Lung (tissue), 16 donors: Measurements from ENCODE around the gene GPR151. TPM values are rescaled to one million over a fixed set of nuclear protein-coding genes. Genes with fewer than 3 reads are reported as not detected.

Source experiments
- ATAC-seq: fragments of 200-7000 bp; cut with Tn5 transposase; one replicate; pipeline ENCODE4 v1.9.1; 2020; ENCODE audit warnings: moderate number of reproducible peaks; ENCODE audit not compliant: insufficient read depth, low FRiP score
- DNase-seq, 3 donors: peaks; one replicate each; pipeline ENCODE4 v3.0.0-alpha.2; 2013 to 2017
- H3K27ac ChIP-seq, 2 donors: one replicate each; pipeline ENCODE4 v1.5.1; 2013; ENCODE audit warnings: mild to moderate bottlenecking in 2 of 2, moderate library complexity in 2 of 2, control low read depth in 1 of 2, inconsistent platforms in 1 of 2, low read depth in 1 of 2, low read length in 1 of 2
- H3K27me3 ChIP-seq, 3 donors: one replicate each; pipeline ENCODE4 v1.5.1; 2013; ENCODE audit warnings: low read length in 2 of 3; ENCODE audit not compliant: control insufficient read depth in 3 of 3, insufficient read depth in 3 of 3
- H3K36me3 ChIP-seq, 4 donors: one replicate each; pipeline ENCODE4 v1.5.1; 2013; ENCODE audit warnings: low read length in 4 of 4, mild to moderate bottlenecking in 1 of 4, moderate library complexity in 1 of 4; ENCODE audit not compliant: control insufficient read depth in 4 of 4, insufficient read depth in 4 of 4
- H3K4me1 ChIP-seq, 5 donors: one replicate each; pipeline ENCODE4 v1.5.1; 2013; ENCODE audit warnings: low read length in 5 of 5, mild to moderate bottlenecking in 2 of 5, moderate library complexity in 1 of 5; ENCODE audit not compliant: control insufficient read depth in 5 of 5, insufficient read depth in 5 of 5
- H3K4me3 ChIP-seq: one replicate; pipeline ENCODE4 v1.5.1; 2013; ENCODE audit warnings: mild to moderate bottlenecking, control low read depth, moderate library complexity
- H3K9ac ChIP-seq, 2 donors: one replicate each; pipeline ENCODE4 v1.5.1; 2013; ENCODE audit warnings: low read length in 2 of 2, control low read depth in 1 of 2; ENCODE audit not compliant: insufficient read depth in 1 of 2
- H3K9me3 ChIP-seq, 4 donors: one replicate each; pipeline ENCODE4 v1.5.1; 2013; ENCODE audit warnings: low read length in 3 of 4, mild to moderate bottlenecking in 1 of 4, moderate library complexity in 1 of 4; ENCODE audit not compliant: control insufficient read depth in 4 of 4, insufficient read depth in 3 of 4
- WGBS, 2 donors: extraction: QIAGEN DNeasy Blood & Tissue Kit; methylation state at CpG; one replicate each; pipeline ENCODE4 v1.1.7; 2013; 5-methylcytosine and 5-hydroxymethylcytosine counted together
- long read RNA-seq, 5 donors: transcript quantifications; one replicate each; lab custom pipeline, GENCODE V29; 2026
- polyA plus RNA-seq, 2 donors: library from polyadenylated mRNA; stranded (reverse); fragments of 200-250 nt; gene quantifications; one replicate each; pipeline ENCODE4 v1.2.1, GENCODE V29; 2013
- total RNA-seq, 2 donors: library from RNA; depleted of rRNA in 1 of 2; stranded (reverse); fragments of >200 nt in 1 of 2; gene quantifications; one replicate each; pipeline ENCODE4 v1.2.1, GENCODE V29; 2014 to 2021
- TF ChIP-seq, protein P1 (sequence below): IDR thresholded peaks from 2 replicates; pipeline ENCODE4 v1.5.1; 2012; ENCODE audit warnings: mild to moderate bottlenecking; ENCODE audit errors: control extremely low read depth, extremely low read depth
- donor health status: control.
- donor health status: control.
- donor health status: Bipolar disorder and iron deficiency.
- donor health status: healthy.
- donor health status: DM: yes; HTN: yes; CAD: no.

Gene GPR151
- total RNA-seq (not detected), polyA plus RNA-seq (not detected)
- long read RNA-seq, donor 1, result 0 reads
- long read RNA-seq, donor 2, result 0 reads
- long read RNA-seq, donor 3, result 0 reads
- long read RNA-seq, donor 4, result 0 reads
- long read RNA-seq, donor 5, result 0 reads

DNA sequence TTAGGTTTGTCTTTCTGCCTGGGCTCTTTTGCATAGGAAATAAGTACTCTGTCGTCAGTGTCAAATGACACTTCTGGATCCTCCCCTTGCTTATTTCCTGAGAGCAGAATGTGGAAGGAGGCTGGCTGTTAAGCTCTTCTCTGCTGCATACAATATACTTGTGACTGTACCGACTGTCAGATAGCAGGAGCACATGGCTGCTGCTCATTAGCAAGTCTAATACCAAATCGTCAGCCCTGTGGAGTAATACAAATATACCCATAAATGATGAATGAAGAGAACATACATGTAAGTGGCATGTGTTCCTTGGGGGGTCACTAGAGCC is at the start of gene GPR151:
TSS of gene GPR151 (minus strand) at position 40 of the 325 bp plus-strand sequence. CDS start 77 bp downstream, outside the sequence.
- Histone ChIP-seq H3K27me3 (no peaks in the 10 kb centered on the region), H3K4me1 (no peaks in the 10 kb centered on the region), H3K9me3 (no peaks in the 10 kb centered on the region), H3K4me3 (no peak within 1 kb of the TSS), H3K27ac (no peak within 1 kb of the TSS), H3K36me3 (peaks cover 0 to 3% (median under 1%) of the 10 kb centered on the region in 4 donors), H3K9ac (no peak within 1 kb of the TSS)
- 30 to 31% methylated on average over 3 of the region's 3 CpGs for WGBS, 2 donors
- TF ChIP-seq, protein P1, sequence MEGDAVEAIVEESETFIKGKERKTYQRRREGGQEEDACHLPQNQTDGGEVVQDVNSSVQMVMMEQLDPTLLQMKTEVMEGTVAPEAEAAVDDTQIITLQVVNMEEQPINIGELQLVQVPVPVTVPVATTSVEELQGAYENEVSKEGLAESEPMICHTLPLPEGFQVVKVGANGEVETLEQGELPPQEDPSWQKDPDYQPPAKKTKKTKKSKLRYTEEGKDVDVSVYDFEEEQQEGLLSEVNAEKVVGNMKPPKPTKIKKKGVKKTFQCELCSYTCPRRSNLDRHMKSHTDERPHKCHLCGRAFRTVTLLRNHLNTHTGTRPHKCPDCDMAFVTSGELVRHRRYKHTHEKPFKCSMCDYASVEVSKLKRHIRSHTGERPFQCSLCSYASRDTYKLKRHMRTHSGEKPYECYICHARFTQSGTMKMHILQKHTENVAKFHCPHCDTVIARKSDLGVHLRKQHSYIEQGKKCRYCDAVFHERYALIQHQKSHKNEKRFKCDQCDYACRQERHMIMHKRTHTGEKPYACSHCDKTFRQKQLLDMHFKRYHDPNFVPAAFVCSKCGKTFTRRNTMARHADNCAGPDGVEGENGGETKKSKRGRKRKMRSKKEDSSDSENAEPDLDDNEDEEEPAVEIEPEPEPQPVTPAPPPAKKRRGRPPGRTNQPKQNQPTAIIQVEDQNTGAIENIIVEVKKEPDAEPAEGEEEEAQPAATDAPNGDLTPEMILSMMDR, result no peak
- ATAC-seq, result no peak
- DNase-seq, result peak in 2 of 3 donors; percentile 12 to 27

DNA sequence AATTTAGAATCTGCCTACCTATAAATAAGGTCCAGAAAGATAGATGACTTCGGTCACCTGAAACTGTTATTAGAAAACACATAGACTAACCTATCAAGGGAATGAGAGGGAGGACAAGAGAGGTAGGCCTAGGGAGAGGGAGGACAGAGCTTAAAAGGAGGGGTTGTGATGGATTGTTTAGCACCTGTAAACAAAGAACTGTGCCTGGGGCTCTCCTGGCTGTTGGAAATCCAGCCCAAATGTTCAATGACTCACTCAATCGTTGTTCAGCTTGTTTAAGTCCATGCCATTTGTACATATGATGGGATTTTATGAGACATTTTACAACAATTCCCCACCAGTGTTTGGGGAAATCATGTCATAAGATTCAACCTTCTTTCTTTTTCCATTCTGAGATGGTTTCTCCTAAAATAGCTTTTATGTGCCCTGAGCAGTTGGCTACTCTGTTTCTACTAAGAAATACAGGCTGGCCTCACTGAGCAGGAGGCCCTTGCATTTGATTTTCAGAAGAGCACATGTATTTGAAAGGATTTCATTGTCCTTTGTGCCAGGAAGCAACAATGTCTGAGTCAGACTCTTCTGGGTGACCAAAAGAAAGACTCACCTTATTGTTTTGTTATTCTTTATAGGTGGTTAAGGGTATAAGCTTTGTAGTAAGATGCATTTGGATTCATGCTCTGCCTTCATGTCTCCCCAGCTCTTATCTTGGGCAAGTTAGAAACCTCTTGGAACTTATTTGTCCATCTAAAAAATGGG is 48.2 kb upstream of the GPR151 start:
- no peaks in the 10 kb centered on the region for H3K9me3 ChIP-seq
- ATAC-seq (no peak), DNase-seq (no peak)
- no peak overlapping the region for H3K27ac ChIP-seq
- H3K27me3 ChIP-seq, result no peaks in the 10 kb centered on the region
- no peak overlapping the region for H3K4me3 ChIP-seq
- H3K4me1 ChIP-seq, result peaks cover 0 to 1% (median 0%) of the 10 kb centered on the region in 5 donors
- H3K9ac ChIP-seq, result no peak overlapping the region
- WGBS, 2 donors, result 57 to 77% methylated on average over 2 of the region's 2 CpGs
- H3K36me3 ChIP-seq, result no peaks in the 10 kb centered on the region
- TF ChIP-seq, protein P1, result no peak

DNA sequence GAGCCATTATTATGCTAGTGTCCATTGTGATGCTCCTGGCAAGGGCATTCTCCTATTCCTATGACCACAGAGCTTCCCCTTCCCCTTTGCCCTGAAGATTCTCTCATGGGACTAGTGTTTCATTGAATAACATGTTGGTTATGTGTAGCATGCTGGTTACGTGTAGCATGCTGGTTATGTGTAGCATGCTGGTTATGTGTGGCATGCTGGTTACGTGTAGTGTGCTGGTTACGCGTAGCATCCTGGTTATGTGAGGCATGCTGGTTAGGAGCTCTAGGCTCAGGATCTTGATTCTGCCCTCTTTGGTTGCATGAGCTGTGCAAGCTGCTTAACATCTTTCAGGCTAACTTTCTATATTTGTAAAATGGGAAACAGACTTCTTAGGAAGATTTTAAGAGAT is 46.5 kb upstream of the GPR151 start:
- Histone ChIP-seq H3K4me3 (no peak overlapping the region), H3K4me1 (peaks cover 0 to 1% (median 0%) of the 10 kb centered on the region in 5 donors), H3K36me3 (no peaks in the 10 kb centered on the region), H3K9me3 (no peaks in the 10 kb centered on the region), H3K27ac (no peak overlapping the region), H3K27me3 (no peaks in the 10 kb centered on the region), H3K9ac (no peak overlapping the region)
- 95 to 96% methylated on average over 4 of the region's 4 CpGs for WGBS, 2 donors
- TF ChIP-seq, protein P1, result no peak
- no peak for ATAC-seq
- DNase-seq, result no peak
